ACC112 (cell line): Measurements from ENCODE around the gene HDLBP.

Experiments
- H2AFZ ChIP-seq: fragments of 200-600 bp; sonication (generic); one replicate; pipeline ENCODE4 v1.6.0; 2017; ENCODE audit warnings: antibody characterized with exemption, low read length; ENCODE audit not compliant: unreplicated experiment
- H3K27ac ChIP-seq: fragments of 200-600 bp; sonication (generic); 2 replicates; pipeline ENCODE4 v1.5.1; 2014; ENCODE audit warnings: low read depth, mild to moderate bottlenecking, antibody characterized with exemption, low read length, moderate library complexity
- H3K27me3 ChIP-seq: fragments of 200-600 bp; sonication (generic); 2 replicates; pipeline ENCODE4 v1.6.1; 2014; ENCODE audit warnings: mild to moderate bottlenecking, antibody characterized with exemption, low read length, moderate library complexity, mixed read lengths; ENCODE audit not compliant: insufficient read depth
- H3K36me3 ChIP-seq: fragments of 200-600 bp; sonication (generic); 2 replicates; pipeline ENCODE4 v1.6.1; 2016; ENCODE audit warnings: mild to moderate bottlenecking, antibody characterized with exemption, low read length, moderate library complexity, mixed read lengths; ENCODE audit not compliant: insufficient read depth
- H3K4me1 ChIP-seq: fragments of 200-600 bp; sonication (generic); one replicate; pipeline ENCODE4 v1.6.1; 2016; ENCODE audit warnings: low read length, mixed read lengths; ENCODE audit not compliant: insufficient read depth, unreplicated experiment, control insufficient read depth
- H3K4me3 ChIP-seq: fragments of 200-600 bp; sonication (generic); 2 replicates; pipeline ENCODE4 v1.5.1; 2014; ENCODE audit warnings: mild to moderate bottlenecking, low read depth, low read length
- H3K79me2 ChIP-seq: fragments of 200-600 bp; sonication (generic); one replicate; pipeline ENCODE4 v1.6.0; 2016; ENCODE audit warnings: low read length; ENCODE audit not compliant: control insufficient read depth, unreplicated experiment, insufficient read depth

The HDLBP gene

GRCh38 chr2:241228081-241228859 lies 87.2 kb downstream of the HDLBP start:
- peaks cover 14% of the 10 kb centered on the region for H3K4me1 ChIP-seq
- H3K36me3 ChIP-seq = peaks cover 35% of the 10 kb centered on the region; the same call in 1 of the 2 replicates
- no peak overlapping the region for H3K27ac ChIP-seq
- H2AFZ ChIP-seq = no peak overlapping the region
- H3K27me3 ChIP-seq = no peaks in the 10 kb centered on the region
- H3K4me3 ChIP-seq = no peak overlapping the region
- H3K79me2 ChIP-seq = peaks cover 6% of the 10 kb centered on the region

- H3K27ac ChIP-seq = no peak overlapping the region
- no peaks in the 10 kb centered on the region for H3K27me3 ChIP-seq
- H3K4me3 ChIP-seq = no peak overlapping the region
- peaks cover 6% of the 10 kb centered on the region for H3K79me2 ChIP-seq
- H2AFZ ChIP-seq = no peak overlapping the region
- peaks cover 14% of the 10 kb centered on the region for H3K4me1 ChIP-seq
- peaks cover 35% of the 10 kb centered on the region; the same call in 1 of the 2 replicates for H3K36me3 ChIP-seq
These were observed 87.9 kb downstream of the HDLBP start for GRCh38 chr2:241227594-241227993.

- Histone ChIP-seq H3K27ac (no peak overlapping the region), H3K36me3 (peaks cover 34% of the 10 kb centered on the region; the same call in 1 of the 2 replicates), H3K4me1 (peaks cover 14% of the 10 kb centered on the region)
These were observed 88.5 kb downstream of the HDLBP start for GRCh38 chr2:241226723-241227572.

GRCh38 chr2:241225983-241226382 lies 89.5 kb downstream of the HDLBP start:
- H3K4me1 ChIP-seq = peaks cover 14% of the 10 kb centered on the region
- no peaks in the 10 kb centered on the region for H3K27me3 ChIP-seq
- no peak overlapping the region for H3K4me3 ChIP-seq
- no peak overlapping the region for H2AFZ ChIP-seq
- no peaks in the 10 kb centered on the region for H3K79me2 ChIP-seq
- H3K27ac ChIP-seq = no peak overlapping the region
- H3K36me3 ChIP-seq = peaks cover 26% of the 10 kb centered on the region; the same call in 1 of the 2 replicates

More at GRCh38 chr2:241226723-241227572, 88.5 kb downstream of the HDLBP start:
- Histone ChIP-seq H3K27me3 (no peaks in the 10 kb centered on the region), H2AFZ (no peak overlapping the region), H3K79me2 (peaks cover 6% of the 10 kb centered on the region), H3K4me3 (no peak overlapping the region)

GRCh38 chr2:241225545-241225944 lies 89.9 kb downstream of the HDLBP start:
- Histone ChIP-seq H3K79me2 (no peaks in the 10 kb centered on the region), H3K36me3 (peaks cover 22% of the 10 kb centered on the region; the same call in 1 of the 2 replicates), H3K4me1 (peaks cover 14% of the 10 kb centered on the region), H3K27ac (no peak overlapping the region), H2AFZ (no peak overlapping the region), H3K4me3 (no peak overlapping the region), H3K27me3 (no peaks in the 10 kb centered on the region)

- Histone ChIP-seq H2AFZ (no peak overlapping the region), H3K79me2 (peaks cover 4% of the 10 kb centered on the region), H3K36me3 (peaks cover 19% of the 10 kb centered on the region; the same call in 1 of the 2 replicates), H3K4me3 (no peak overlapping the region), H3K27me3 (no peaks in the 10 kb centered on the region), H3K4me1 (peaks cover 14% of the 10 kb centered on the region), H3K27ac (no peak overlapping the region)
These were observed 90.5 kb downstream of the HDLBP start for GRCh38 chr2:241224851-241225438.

GRCh38 chr2:241224018-241224850 lies 91.2 kb downstream of the HDLBP start:
- Histone ChIP-seq H3K79me2 (peaks cover 6% of the 10 kb centered on the region), H3K4me3 (no peak overlapping the region), H3K4me1 (peaks cover 17% of the 10 kb centered on the region), H3K36me3 (peaks cover 19% of the 10 kb centered on the region; the same call in 1 of the 2 replicates), H2AFZ (no peak overlapping the region), H3K27me3 (no peaks in the 10 kb centered on the region), H3K27ac (no peak overlapping the region)

- no peak overlapping the region for H3K27ac ChIP-seq
- H2AFZ ChIP-seq = no peak overlapping the region
- H3K4me1 ChIP-seq = peaks cover 19% of the 10 kb centered on the region
- H3K79me2 ChIP-seq = peaks cover 6% of the 10 kb centered on the region
- no peak overlapping the region for H3K4me3 ChIP-seq
- H3K27me3 ChIP-seq = no peaks in the 10 kb centered on the region
- H3K36me3 ChIP-seq = peaks cover 11% of the 10 kb centered on the region; the same call in 1 of the 2 replicates
These were observed 92.1 kb downstream of the HDLBP start for GRCh38 chr2:241223211-241224017.

GRCh38 chr2:241219856-241220356 lies 95.6 kb downstream of the HDLBP start:
- H3K27ac ChIP-seq = no peak overlapping the region
- no peaks in the 10 kb centered on the region for H3K36me3 ChIP-seq
- H3K79me2 ChIP-seq = peaks cover 6% of the 10 kb centered on the region
- H2AFZ ChIP-seq = no peak overlapping the region
- peak overlapping the region; percentile 24; the same call in 1 of the 2 replicates for H3K4me3 ChIP-seq
- H3K27me3 ChIP-seq = peaks cover 6% of the 10 kb centered on the region
- peaks cover 19% of the 10 kb centered on the region for H3K4me1 ChIP-seq
